ENCODE results near the gene PITPNC1.

The PITPNC1 gene

GRCh38 chr17:67554634-67555033 is 177.6 kb downstream of the PITPNC1 start:
- Histone ChIP-seq H3K4me3 (ENCODE audit: low read depth, low read length, poor library complexity, severe bottlenecking) (no peak overlapping the region), H3K4me2 (ENCODE audit: low read length) (no peak overlapping the region), H3F3A (ENCODE audit: insufficient read depth, low read length) (no peaks in the 10 kb centered on the region), H3K27ac (ENCODE audit: low read depth, low read length, poor library complexity, severe bottlenecking) (no peak overlapping the region), H3K36me3 (ENCODE audit: insufficient read depth, low read length) (no peaks in the 10 kb centered on the region), H3K4me1 (ENCODE audit: insufficient read depth, low read length, severe bottlenecking) (no peaks in the 10 kb centered on the region), H3K9me3 (ENCODE audit: low read length) (no peaks in the 10 kb centered on the region), H2AFZ (ENCODE audit: low read length) (no peak overlapping the region), H3K27me3 (ENCODE audit: insufficient read depth, low read length) (peaks cover 6% of the 10 kb centered on the region; the same call in 1 of the 2 replicates), H3K79me2 (ENCODE audit: insufficient read depth, low read length) (no peaks in the 10 kb centered on the region), H3K9me2 (ENCODE audit: low read depth, low read length) (no peaks in the 10 kb centered on the region), H4K20me1 (ENCODE audit: insufficient read depth, low read length) (no peaks in the 10 kb centered on the region), H3K9ac (ENCODE audit: low read length) (no peak overlapping the region)
- TF ChIP-seq CTCF (IDR thresholded peaks at IDR 0.05; ENCODE audit: low read length) (no peak), EZH2 (IDR thresholded peaks at IDR 0.05; ENCODE audit: borderline replicate concordance, low read length) (no peak)

- TF ChIP-seq EZH2 (IDR thresholded peaks at IDR 0.05; ENCODE audit: borderline replicate concordance, low read length) = no peak
- no peak for TF ChIP-seq CTCF (IDR thresholded peaks at IDR 0.05; ENCODE audit: low read length)
- Histone ChIP-seq H3K9me2 (ENCODE audit: low read depth, low read length) (no peaks in the 10 kb centered on the region), H3K4me3 (ENCODE audit: low read depth, low read length, poor library complexity, severe bottlenecking) (no peak overlapping the region), H2AFZ (ENCODE audit: low read length) (no peak overlapping the region), H3K4me2 (ENCODE audit: low read length) (no peak overlapping the region), H3K36me3 (ENCODE audit: insufficient read depth, low read length) (no peaks in the 10 kb centered on the region), H3K9me3 (ENCODE audit: low read length) (no peaks in the 10 kb centered on the region), H3K9ac (ENCODE audit: low read length) (no peak overlapping the region), H4K20me1 (ENCODE audit: insufficient read depth, low read length) (no peaks in the 10 kb centered on the region), H3F3A (ENCODE audit: insufficient read depth, low read length) (no peaks in the 10 kb centered on the region), H3K27ac (ENCODE audit: low read depth, low read length, poor library complexity, severe bottlenecking) (no peak overlapping the region), H3K79me2 (ENCODE audit: insufficient read depth, low read length) (no peaks in the 10 kb centered on the region), H3K4me1 (ENCODE audit: insufficient read depth, low read length, severe bottlenecking) (no peaks in the 10 kb centered on the region), H3K27me3 (ENCODE audit: insufficient read depth, low read length) (peaks cover 6% of the 10 kb centered on the region; the same call in 1 of the 2 replicates)
These were observed 178.8 kb downstream of the PITPNC1 start for GRCh38 chr17:67555855-67556254.

GRCh38 chr17:67557052-67557845 is 180.2 kb downstream of the PITPNC1 start:
- H3K27me3 ChIP-seq (ENCODE audit: insufficient read depth, low read length) = peaks cover 6% of the 10 kb centered on the region; the same call in 1 of the 2 replicates
- no peak overlapping the region for H3K4me3 ChIP-seq (ENCODE audit: low read depth, low read length, poor library complexity, severe bottlenecking)
- H3K9me3 ChIP-seq (ENCODE audit: low read length) = no peaks in the 10 kb centered on the region
- no peak overlapping the region for H2AFZ ChIP-seq (ENCODE audit: low read length)
- TF ChIP-seq CTCF (IDR thresholded peaks at IDR 0.05; ENCODE audit: low read length) = no peak
- TF ChIP-seq EZH2 (IDR thresholded peaks at IDR 0.05; ENCODE audit: borderline replicate concordance, low read length) = no peak
- H3K4me1 ChIP-seq (ENCODE audit: insufficient read depth, low read length, severe bottlenecking) = no peaks in the 10 kb centered on the region
- H3K79me2 ChIP-seq (ENCODE audit: insufficient read depth, low read length) = no peaks in the 10 kb centered on the region
- no peak overlapping the region for H3K4me2 ChIP-seq (ENCODE audit: low read length)
- no peak overlapping the region for H3K9ac ChIP-seq (ENCODE audit: low read length)
- no peaks in the 10 kb centered on the region for H3F3A ChIP-seq (ENCODE audit: insufficient read depth, low read length)
- no peaks in the 10 kb centered on the region for H4K20me1 ChIP-seq (ENCODE audit: insufficient read depth, low read length)
- no peaks in the 10 kb centered on the region for H3K36me3 ChIP-seq (ENCODE audit: insufficient read depth, low read length)
- H3K9me2 ChIP-seq (ENCODE audit: low read depth, low read length) = no peaks in the 10 kb centered on the region
- no peak overlapping the region for H3K27ac ChIP-seq (ENCODE audit: low read depth, low read length, poor library complexity, severe bottlenecking)

All from OCI-LY1 (cell line).